GM19043 (cell line): ENCODE measurements around the gene FREY1.

ENCODE experiments used
- ATAC-seq: cut with Tn5 transposase; IDR thresholded peaks from one replicate; pipeline ENCODE4 v1.9.1; 2021; ENCODE audit warnings: low read depth; ENCODE audit not compliant: unreplicated experiment

FREY1 gene

GRCh38 chr11:45929486-45930030 lies 22.5 kb upstream of the FREY1 start:
- ATAC-seq, result peak; percentile 6

- no peak for ATAC-seq
Measured at GRCh38 chr11:45928535-45929215, 21.6 kb upstream of the FREY1 start.

- ATAC-seq, result no peak
Measured at GRCh38 chr11:45927684-45928413, 20.8 kb upstream of the FREY1 start.

GRCh38 chr11:45927332-45927683 lies 20.2 kb upstream of the FREY1 start:
- ATAC-seq, result no peak

- no peak for ATAC-seq
Measured at GRCh38 chr11:45926536-45927331, 19.7 kb upstream of the FREY1 start.

GRCh38 chr11:45926001-45926401 lies 18.9 kb upstream of the FREY1 start:
- no peak for ATAC-seq

GRCh38 chr11:45925550-45925949 lies 18.5 kb upstream of the FREY1 start:
- ATAC-seq, result no peak

GRCh38 chr11:45924927-45925326 lies 17.9 kb upstream of the FREY1 start:
- ATAC-seq, result no peak

GRCh38 chr11:45924036-45924915 lies 17.2 kb upstream of the FREY1 start:
- no peak for ATAC-seq

GRCh38 chr11:45922425-45923082 lies 15.5 kb upstream of the FREY1 start, which contains the start of gene LARGE2:
Gene LARGE2 (plus strand): TSS chr11:45922656. CDS start chr11:45922883, 227 bp downstream.
- ATAC-seq, result no peak

GRCh38 chr11:45921561-45922424 lies 14.7 kb upstream of the FREY1 start:
- ATAC-seq, result no peak

- ATAC-seq, result no peak
Measured at GRCh38 chr11:45920531-45921477, 13.7 kb upstream of the FREY1 start.

- no peak for ATAC-seq
Measured at GRCh38 chr11:45919806-45920530, 12.9 kb upstream of the FREY1 start.

- no peak for ATAC-seq
Measured at GRCh38 chr11:45918962-45919675, 12.0 kb upstream of the FREY1 start.

- ATAC-seq, result no peak
Measured at GRCh38 chr11:45918331-45918941, 11.4 kb upstream of the FREY1 start.
